Germinal center (tissue), 1 donor: Measurements from ENCODE around the gene APPBP2.
"Not testable (repeated sequence)": the region's sequence is repeated elsewhere in the genome, so short reads cannot be mapped to it uniquely, and the experiment has no call there.

Source experiments
- DNase-seq: peaks from one replicate; pipeline ENCODE4 v3.0.0; 2012; ENCODE audit warnings: mixed read lengths, low spot score

APPBP2 gene, protein sequence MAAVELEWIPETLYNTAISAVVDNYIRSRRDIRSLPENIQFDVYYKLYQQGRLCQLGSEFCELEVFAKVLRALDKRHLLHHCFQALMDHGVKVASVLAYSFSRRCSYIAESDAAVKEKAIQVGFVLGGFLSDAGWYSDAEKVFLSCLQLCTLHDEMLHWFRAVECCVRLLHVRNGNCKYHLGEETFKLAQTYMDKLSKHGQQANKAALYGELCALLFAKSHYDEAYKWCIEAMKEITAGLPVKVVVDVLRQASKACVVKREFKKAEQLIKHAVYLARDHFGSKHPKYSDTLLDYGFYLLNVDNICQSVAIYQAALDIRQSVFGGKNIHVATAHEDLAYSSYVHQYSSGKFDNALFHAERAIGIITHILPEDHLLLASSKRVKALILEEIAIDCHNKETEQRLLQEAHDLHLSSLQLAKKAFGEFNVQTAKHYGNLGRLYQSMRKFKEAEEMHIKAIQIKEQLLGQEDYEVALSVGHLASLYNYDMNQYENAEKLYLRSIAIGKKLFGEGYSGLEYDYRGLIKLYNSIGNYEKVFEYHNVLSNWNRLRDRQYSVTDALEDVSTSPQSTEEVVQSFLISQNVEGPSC

DNA sequence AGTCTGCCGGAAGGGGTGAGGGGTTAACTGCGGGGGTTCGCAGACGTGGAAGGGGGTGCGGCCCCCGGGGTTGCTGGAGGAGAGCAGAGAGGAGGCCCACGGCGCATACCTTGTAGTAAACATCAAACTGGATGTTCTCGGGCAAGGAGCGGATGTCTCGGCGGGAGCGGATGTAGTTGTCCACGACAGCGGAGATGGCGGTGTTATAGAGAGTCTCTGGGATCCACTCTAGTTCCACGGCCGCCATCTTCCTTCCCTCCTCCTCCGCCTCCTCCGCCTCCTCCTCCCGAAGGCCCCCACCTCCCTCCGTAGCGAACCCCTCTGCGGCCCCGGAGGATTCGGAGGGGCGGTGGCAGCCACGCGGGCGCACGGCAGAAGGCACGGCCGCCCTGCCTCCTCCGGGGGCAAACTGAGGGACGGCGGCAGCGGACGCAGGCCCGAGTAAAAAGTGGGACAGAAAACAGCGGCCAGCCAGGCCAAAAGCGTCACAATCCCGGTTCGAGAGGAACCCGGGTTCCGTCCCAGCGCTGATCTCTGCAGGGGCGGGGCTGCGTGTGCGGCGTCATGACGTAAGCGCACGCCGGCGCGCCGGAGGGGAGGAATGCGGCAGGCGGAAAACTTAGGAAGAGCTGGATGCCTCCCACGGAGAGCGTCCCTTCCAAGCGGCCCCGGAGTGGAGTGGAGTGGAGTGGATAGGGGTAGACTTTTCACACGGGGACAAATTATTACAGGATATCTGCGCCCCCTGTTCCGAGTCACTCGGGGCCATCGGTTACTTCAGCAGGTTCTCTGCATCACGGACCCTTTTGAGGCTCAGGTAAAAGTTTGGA, at the start of gene APPBP2:
Gene APPBP2, minus strand, starts transcription at position 558 of the 830 bp plus-strand sequence. Its CDS starts 311 bp downstream, at position 247.
- peak; percentile 79 for DNase-seq

DNA sequence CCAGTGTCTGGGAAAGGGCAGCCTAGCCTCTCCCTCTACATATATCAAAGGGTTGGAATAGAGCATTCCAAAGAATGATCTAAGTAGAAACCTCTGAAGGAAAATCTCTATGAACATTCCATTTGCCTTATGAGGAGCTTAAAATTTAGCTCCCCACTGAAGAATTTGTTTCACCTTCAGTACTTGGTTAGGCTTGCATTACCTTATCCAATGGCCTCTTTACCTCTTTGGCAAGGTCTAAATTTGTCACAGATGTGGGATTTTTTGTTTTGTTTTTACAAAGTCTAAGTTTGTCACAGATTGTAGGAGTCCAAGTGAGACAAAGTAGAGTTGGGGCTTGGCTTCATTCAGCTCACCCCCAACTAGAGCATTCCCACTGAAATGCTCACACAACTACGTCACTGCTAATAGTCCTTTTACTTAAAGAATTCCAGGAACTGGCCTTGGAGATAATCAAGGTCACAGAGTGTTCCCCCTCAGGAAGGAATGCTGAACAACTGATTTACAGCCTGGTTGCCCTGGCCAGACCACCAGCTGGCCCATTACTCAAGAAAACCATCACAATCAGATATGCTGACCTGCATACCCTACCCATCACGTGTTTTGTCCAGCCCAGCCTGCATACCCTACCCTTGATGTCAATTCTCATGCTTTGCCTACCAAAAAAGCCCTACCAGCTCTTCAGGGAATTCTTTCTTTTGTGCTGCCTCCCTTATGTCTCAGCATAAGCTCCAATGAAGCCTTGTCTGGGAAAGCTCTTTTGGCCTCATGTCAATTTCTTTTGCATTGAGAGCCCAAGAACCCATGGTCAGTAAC, 47.4 kb upstream of the APPBP2 start:
- DNase-seq = no peak

DNA sequence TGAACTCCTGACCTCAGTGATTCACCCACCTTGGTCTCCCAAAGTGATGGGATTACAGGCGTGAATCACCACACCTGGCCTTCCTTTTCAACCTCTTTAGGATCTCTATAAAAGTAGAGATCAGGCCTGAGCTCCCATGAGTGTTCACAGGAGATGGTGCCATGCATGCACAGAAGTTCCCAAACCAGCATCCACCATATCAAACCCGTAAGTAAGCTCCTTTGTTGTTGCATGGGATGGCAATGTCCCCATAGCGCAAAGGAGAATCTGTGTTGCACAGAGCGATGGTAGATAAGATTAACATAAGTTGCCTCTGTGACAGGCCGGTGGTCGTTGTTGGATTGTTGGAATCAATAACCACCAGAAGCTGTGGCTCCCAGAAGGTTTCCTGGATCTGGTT, 39.2 kb upstream of the APPBP2 start:
- no peak for DNase-seq

DNA sequence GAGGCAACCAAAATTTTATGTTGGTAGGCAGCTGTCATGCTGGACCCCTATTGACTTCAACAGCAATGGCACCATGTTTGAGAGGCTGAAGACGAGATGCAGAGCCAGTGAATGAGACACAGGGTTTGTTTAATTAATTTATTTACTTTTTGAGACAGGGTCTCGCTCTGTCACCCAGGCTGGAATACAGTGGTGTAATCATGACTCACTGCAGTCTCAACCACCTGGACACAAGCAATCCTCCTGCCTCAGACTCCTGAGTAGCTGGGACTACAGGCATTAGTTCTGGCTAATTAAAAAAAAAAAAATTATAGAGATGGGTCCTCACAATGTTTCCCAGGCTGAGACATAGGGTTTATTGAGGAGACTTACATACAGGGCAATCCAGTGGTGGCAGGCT, 37.7 kb upstream of the APPBP2 start:
- no peak for DNase-seq

DNA sequence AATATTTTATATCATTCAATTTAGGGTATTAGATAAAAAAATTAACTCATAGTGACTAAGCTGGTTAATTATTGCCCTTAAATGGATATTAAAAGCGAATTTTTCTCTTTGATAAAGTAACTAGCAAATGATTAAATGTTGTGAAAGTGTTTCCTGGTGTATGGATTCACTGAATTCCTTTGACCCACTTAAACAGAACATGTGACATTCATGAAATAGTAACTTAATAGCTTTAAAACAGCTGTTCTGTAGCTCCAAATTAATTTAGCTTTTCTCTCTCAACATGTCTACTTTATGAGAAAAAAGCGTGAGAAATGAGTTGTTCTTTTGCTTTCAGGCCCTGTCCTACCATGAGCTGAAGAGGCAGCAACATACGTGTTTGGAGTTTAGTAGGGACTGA, 36.4 kb upstream of the APPBP2 start:
- no peak for DNase-seq

DNA sequence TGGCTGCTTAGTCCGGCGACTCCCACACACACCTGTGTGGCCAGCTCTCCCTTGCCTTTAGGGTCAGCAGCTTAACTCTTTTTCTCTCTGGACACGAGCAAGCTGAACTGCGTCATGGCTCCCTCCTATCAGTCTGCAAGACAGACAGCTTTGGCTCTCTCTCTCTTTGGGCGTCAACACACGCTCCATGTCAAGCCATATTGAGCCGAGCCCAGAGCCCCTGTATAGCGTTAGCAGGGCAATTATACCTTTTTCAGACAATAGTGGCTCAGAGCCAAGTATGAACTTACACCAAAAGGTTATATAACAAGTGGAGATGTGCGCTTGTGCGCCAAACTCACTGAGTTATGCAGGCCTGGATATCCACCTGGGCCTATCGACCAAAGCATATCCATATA, 34.8 kb upstream of the APPBP2 start:
- no peak for DNase-seq

DNA sequence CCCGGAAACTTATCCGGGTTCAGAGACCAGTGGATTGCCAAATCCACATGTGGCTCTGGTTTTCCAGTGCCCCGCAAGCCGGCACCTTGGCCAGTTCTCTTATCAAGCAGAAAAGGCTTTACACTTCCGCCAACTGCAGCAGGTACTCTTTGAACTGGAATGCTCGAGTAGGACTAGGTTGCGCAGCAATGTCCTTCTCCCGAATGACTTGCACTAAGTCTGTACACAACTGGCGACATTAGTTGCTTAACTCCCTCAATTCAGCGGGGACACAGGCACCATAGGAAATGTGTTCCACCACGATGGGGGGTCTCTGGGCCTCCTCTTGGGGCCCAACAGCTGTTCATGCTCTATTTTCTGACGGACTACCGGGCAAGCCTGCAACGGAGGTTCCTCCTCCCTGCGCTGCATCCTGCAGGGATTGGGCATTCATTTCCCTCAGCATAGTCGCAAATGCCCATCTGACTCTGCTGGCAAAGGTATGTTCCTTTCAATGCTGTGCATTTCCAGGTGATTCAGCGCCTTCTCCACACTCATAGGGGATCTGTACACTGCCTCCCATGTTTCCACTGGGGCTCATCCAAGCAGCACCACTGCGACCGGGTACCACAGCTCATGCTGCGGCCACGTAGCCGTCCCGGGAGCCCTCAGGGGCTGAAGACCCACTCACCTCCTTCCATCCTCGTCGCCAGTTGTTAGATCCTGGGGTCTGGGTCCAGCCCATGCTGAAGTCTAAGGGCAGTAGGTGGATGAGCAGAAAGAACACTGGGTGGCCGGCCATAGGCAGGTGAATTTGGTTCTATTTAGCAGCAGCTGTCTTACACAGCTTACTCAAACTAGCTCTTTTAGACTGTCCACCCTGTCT, 34.2 kb upstream of the APPBP2 start:
- no peak for DNase-seq

DNA sequence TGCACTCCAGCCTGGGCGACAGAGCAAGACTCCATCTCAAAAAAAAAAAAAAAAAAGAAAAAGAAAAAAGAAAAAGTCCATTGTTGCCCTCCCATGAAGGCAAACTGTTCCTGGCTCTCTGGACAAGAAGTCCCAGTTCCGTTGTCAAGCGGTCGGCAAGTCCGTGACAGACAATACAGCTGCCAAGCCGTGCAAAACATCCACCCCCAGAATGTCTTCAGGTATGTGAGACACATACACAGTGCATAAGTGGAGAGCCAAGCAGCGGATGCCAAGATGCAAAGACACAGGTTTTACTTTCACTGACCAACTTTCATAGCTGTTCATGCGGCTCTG, 33.6 kb upstream of the APPBP2 start:
- no peak for DNase-seq

DNA sequence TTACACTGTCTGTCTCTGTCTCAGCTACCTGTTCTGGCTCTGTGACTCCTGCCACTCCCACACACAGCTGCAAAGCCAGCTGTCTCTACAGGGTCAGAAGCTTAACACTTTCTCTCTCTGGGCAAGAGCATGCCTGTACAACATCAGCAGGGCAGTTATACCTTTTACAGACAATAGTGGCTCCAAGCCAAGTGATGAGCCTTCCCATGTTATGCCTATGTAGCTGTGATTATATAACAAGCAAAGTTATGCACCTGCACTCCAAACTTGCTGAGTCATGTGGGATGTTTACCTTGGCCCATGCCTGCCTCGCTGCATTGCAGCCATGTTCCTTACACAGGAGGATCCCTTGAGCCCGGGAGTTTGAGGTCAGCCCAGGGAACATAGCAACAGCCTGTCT, 31.8 kb upstream of the APPBP2 start:
- no peak for DNase-seq

DNA sequence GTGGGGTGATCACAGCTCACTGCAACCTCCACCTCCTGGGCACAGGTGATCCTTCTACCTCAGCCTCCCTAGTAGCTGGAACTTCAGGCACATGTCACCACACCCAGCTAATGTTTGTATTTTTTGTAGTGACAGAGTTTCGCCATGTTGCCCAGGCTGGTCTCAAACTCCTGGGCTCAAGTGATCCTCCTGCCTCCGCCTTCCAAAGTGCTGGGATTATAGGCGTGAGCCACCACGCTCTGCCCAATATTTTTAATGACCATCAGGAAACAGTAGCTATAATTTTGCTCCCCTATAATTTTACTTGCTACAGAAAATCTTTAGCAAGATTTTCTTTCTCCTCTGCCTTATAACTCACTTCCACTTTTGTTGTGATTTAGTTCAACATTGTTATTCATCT, 29.7 kb upstream of the APPBP2 start:
- DNase-seq = no peak

DNA sequence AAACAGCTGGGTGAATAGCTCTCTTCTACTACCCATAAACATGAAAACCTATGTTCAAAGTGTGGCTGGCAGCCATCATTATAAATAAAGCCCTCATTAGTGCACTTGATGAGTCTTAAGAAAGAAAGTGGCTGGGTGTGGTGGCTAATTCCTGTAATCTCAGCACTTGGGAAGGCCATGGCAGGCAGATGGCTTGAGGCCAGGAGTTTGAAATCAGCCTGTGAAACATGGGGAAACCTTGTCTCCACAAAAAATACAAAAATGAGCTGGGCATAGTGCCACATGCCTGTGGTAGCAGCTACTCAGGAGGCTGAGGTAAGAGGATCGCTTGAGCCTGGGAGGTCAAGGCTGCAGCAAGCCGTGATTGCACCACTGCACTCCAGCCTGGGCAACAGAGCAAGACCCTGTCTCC, 28.3 kb upstream of the APPBP2 start:
- DNase-seq = no peak

DNA sequence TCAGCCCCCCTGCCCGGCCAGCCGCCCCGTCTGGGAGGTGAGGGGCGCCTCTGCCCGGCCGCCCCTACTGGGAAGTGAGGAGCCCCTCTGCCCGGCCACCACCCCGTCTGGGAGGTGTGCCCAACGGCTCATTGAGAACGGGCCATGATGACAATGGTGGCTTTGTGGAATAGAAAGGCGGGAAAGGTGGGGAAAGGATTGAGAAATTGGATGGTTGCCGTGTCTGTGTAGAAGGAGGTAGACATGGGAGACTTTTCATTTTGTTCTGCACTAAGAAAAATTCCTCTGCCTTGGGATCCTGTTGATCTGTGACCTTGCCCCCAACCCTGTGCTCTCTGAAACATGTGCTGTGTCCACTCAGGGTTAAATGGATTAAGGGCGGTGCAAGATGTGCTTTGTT, 26.2 kb upstream of the APPBP2 start:
- not testable (repeated sequence) for DNase-seq

DNA sequence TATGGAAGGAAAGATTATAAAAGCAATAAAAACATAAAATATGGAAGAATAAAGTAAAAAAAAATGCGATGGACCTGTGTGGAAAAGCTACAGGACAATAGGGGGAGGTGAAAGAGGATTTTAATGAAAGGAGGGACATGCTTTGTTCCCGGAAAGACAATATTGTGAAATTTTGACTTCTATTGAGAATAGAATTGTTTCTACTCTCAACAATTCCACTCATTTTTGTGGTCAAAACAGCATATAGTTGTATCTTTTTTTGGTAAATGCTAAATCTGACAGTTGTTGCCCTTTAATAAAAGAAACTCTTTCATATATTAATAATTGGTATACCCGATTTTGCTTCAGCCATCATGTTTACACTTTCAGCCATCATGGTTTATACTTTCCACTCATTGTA, 22.9 kb upstream of the APPBP2 start:
- DNase-seq = no peak

DNA sequence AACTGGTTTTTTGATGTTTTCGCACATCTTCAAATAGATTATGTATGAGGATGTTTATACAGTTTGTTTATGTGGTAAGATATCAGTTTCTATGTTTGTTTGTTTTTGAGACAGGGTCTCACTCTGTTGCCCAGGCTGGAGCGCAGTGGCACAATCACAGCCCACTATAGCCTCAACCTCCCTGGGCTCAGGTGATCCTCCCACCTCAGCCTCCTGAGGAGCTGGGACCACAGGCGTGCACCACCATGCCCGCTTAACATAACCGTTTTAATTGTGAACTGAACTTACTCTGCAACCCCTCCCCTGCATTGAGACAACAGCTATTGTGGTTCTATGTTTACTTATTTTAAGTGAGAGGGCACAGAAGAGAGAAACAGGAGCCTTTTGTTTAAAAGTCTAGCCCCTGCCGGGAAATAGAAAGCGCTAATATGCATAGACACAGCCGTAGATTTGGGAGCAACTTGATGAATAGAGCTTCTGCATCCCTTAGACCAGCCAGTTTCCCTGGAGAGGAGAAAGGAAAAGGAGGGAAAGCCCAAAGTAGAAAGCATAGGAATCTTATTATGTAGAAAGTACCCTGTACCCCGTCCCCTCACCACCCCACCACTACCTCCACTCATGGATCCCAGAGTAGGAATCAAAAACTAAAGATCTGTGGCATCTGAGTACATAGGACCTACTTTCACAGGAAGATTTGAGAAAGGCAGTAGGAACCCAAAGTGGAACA, 19.6 kb upstream of the APPBP2 start:
- no peak for DNase-seq

DNA sequence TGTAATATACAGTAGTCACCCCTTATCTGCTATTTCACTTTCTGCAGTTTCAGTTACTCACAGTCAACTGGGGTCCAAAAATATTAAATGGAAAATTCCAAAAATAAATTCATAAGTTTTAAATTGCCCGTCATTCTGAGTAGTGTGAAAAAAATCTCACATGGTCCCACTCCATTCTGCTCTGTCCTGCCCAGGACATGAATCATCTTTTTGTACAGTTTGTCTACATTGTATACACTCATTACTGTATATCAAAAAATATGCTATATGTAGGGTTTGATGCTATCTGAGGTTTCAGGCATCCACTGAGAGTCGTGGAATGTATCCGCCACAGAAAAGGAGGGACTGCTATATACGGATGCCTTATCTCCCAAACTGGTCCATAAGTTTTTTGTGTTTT, 16.0 kb upstream of the APPBP2 start:
- DNase-seq = no peak

DNA sequence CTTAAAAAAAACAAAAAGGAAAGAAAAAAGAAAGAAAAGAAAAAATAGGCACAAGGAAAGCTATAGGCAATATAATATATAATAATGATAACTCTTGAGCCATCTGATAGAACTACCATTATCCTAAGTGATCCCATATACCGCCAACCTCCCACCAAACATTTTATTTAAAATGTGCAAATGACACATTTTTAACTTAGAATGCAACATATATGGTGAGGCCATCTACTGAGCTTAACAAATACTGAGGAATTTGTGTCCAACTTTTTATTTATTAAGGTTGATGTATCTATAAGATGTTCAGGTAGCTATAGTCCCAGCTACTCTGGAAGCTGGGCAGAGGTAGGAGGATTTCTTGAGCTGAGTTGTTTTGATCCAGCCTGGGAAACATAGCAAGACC, 14.4 kb upstream of the APPBP2 start:
- DNase-seq = no peak

DNA sequence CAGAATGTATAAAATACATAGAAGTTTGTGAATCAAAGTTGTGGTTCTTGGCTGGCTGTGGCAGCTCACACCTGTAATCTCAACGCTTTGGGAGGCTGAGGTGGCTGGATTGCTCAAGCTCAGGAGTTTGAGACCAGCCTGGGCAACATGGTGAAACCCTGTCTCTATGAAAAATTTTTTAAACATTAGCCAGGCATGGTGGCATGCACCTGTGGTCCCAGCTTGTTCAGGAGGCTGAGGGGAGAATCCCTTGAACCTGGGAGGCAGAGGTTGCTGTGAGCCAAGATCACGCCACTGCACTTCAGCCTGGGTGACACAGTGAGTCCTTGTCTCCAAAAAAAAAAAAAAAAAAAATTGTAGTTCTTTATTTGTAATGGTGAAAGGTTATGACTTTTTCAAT, 13.8 kb upstream of the APPBP2 start:
- DNase-seq = no peak

DNA sequence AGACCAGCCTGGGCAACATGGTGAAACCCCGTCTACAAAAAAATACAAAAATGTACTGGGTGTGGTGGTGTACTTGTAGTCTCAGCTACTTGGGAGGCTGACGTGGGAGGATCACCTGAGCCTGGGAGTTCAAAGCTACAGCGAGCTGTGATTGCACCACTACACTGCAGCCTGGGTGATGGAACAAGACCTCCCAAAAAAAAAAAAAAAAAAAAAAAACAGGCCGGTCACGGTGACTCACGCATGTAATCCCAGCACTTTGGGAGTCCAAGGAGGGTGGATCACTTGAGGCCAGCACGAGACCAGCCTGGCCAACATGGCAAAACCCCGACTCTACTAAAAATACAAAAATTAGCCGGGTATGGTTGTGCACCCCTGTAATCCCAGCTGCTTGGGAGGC, 12.7 kb upstream of the APPBP2 start:
- no peak for DNase-seq

DNA sequence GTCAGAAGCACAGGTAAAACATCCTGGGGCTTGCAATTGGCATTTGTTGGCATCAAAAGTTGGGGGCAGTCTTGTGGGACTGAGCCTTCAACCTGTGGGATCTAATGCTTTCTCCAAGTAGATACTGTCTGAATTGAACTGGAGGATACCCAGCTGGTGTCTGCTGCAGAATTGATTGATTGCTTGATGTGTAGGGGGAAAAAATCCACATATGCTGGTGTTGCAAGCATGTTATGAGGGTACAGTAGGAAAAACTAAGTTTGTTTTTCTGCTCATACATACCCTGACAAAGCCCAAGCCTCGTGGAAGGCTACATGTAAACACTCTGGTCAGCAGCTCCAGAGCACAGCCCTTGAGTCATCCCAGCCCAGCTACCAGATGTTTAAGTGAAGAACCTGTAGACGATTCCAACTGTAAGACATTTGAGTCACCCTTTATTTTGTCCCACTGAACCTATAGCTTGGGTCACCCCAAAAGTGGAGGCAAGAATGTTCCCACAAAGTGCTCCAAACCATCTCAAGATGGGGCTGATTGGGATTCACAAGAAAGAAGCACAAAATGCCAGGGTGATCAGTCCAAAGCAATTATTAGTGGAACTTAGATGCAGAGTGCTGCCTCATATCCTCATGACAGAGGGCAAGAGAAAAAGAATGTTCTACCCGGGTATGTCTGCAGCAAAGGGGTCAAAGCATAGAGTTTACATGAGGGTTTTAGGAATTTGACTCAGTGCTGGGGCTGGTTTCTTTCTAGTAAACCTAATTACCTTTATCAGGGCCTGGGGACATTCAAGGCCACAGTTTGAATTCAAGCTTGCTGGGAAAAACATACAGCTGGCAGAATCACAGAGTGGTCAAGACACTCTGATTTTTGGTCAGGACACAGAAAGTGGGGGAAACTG, 9.6 kb upstream of the APPBP2 start:
- DNase-seq = no peak
